Spinal cord (tissue), 10 donors: ENCODE measurements around the gene VPS72. TPM values are rescaled to one million over a fixed set of nuclear protein-coding genes. Genes with fewer than 3 reads are reported as not detected.
A peak's percentile ranks its signal among the peaks of the same experiment; 100 is the strongest.

Experiments used
- DNase-seq, 6 donors: peaks; one replicate each; pipeline versions ENCODE4 v3.0.0 to v3.0.0-alpha.2; 2013 to 2015; ENCODE audit warnings: low spot score in 6 of 6, low read depth in 4 of 6
- H3K27ac ChIP-seq: one replicate; pipeline ENCODE4 v1.5.1; 2013; ENCODE audit warnings: low read depth, low read length, control low read depth
- H3K27me3 ChIP-seq: one replicate; pipeline ENCODE4 v1.6.1; 2013; ENCODE audit warnings: low read length; ENCODE audit not compliant: control insufficient read depth, insufficient read depth
- H3K36me3 ChIP-seq: one replicate; pipeline ENCODE4 v1.6.1; 2013; ENCODE audit warnings: low read length; ENCODE audit not compliant: control insufficient read depth, insufficient read depth
- H3K4me1 ChIP-seq: one replicate; pipeline ENCODE4 v1.6.1; 2013; ENCODE audit warnings: low read length; ENCODE audit not compliant: control insufficient read depth, insufficient read depth
- H3K4me3 ChIP-seq: one replicate; pipeline ENCODE4 v1.5.1; 2013; ENCODE audit warnings: low read depth, low read length, control low read depth
- H3K9me3 ChIP-seq: one replicate; pipeline ENCODE4 v1.6.1; 2013; ENCODE audit warnings: low read length; ENCODE audit not compliant: control insufficient read depth, insufficient read depth
- WGBS: methylation state at CpG from one replicate; pipeline ENCODE4 v1.1.5; 2013; ENCODE audit warnings: missing lambda C conversion rate; ENCODE audit not compliant: insufficient coverage; 5-methylcytosine and 5-hydroxymethylcytosine counted together
- polyA plus RNA-seq, 2 donors: library from polyadenylated mRNA; unstranded; fragments of 120-200 nt; gene quantifications; one replicate each; pipeline ENCODE4 v1.2.1, GENCODE V29; 2013; ENCODE audit not compliant: insufficient read length in 2 of 2
- total RNA-seq, 2 donors: library from RNA; depleted of rRNA in 1 of 2; stranded (reverse); fragments of 120-200 nt in 1 of 2; fragments of >200 nt in 1 of 2; gene quantifications; one replicate each; pipeline versions ENCODE4 v1.2.3 to v1.2.4, GENCODE V29; 2013 to 2014
- donor health status: healthy.

The VPS72 gene
- total and polyA plus RNA-seq, 4 donors, result 38.6 to 93.0 (median 79.7) TPM

DNA sequence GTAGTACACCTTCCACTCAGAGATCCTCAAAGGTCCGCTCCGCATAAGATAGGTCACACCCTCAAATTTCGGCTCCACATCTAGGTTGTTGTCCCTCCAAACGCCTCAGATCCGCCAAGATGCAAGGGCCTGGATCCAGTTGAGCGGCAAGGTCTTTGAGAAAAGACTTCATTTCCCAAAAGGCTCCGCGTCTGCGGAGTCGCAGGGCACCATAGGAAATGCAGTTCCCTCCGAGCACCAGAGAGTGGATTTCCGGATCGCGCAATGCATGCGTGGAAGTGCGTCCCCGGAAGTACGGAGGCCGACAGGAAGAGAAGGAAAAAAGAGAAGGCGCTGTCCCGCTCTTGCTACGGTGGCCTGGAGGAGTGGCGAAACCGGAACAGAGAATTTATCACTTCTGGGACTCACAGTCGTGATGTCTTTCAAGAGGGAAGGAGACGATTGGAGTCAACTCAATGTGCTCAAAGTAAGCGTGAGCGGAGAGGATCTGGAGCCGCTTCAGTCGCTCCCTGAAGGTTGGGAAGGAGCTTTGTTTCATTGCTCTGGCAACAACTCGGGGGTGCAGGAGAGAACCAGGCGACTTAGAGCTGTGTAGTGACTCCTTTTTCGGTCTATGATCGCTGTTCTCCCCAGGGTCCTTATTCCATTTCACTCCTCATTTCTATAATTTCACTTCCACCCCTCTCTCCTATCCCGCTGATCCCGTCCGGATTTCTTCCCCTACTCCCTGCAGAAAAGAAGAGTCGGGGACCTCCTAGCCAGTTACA, 24.1 kb downstream of the VPS72 start, which contains the start of the genes LYSMD1 and SCNM1:
Gene LYSMD1, minus strand, starts transcription at position 165 of the 767 bp plus-strand sequence. CDS start 644 bp downstream, outside the sequence.
Gene SCNM1, plus strand, starts transcription at position 407 of the 767 bp plus-strand sequence. Its CDS starts 9 bp downstream, at position 416.
- WGBS, result under 1% methylated on average over 37 of the region's 38 CpGs
- Histone ChIP-seq H3K4me3 (peak within 1 kb of the TSS; percentile 88), H3K36me3 (peaks cover 41% of the 10 kb centered on the region), H3K9me3 (no peaks in the 10 kb centered on the region), H3K27me3 (no peaks in the 10 kb centered on the region), H3K27ac (peak within 1 kb of the TSS; percentile 97), H3K4me1 (peaks cover 20% of the 10 kb centered on the region)
- peak; percentile 98 to 100 (median 99) for DNase-seq

DNA sequence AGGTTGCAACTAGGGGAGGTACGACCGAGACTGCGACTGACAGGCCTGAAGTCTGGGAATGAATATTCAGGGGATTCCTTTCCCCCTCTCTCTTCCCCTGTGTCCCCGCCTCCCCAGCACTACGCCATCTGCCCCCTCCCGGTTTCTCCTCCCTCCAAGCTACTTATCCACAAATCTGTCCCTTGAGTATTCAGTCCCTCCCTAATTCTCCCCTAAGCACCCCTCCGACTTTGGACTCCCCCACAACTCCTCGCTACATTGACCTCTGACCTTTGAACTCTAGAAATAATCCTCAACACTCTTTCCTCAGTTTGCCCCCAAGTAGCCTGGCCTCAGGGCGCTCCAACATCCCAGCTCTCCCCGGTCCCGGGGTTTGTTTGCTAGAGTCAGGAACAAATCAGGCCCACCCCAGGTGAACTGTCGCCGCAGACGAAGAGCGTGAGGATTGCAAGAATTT, 24.7 kb downstream of the VPS72 start:
- WGBS, result 3% methylated on average over 15 of the region's 15 CpGs
- H3K9me3 ChIP-seq, result no peaks in the 10 kb centered on the region
- H3K27me3 ChIP-seq, result no peaks in the 10 kb centered on the region
- peaks cover 44% of the 10 kb centered on the region for H3K36me3 ChIP-seq
- H3K27ac ChIP-seq, result peak overlapping the region; percentile 97
- peak in 4 of 6 donors; percentile 13 to 91 (median 70) for DNase-seq
- peak overlapping the region; percentile 88 for H3K4me3 ChIP-seq
- peaks cover 20% of the 10 kb centered on the region for H3K4me1 ChIP-seq

DNA sequence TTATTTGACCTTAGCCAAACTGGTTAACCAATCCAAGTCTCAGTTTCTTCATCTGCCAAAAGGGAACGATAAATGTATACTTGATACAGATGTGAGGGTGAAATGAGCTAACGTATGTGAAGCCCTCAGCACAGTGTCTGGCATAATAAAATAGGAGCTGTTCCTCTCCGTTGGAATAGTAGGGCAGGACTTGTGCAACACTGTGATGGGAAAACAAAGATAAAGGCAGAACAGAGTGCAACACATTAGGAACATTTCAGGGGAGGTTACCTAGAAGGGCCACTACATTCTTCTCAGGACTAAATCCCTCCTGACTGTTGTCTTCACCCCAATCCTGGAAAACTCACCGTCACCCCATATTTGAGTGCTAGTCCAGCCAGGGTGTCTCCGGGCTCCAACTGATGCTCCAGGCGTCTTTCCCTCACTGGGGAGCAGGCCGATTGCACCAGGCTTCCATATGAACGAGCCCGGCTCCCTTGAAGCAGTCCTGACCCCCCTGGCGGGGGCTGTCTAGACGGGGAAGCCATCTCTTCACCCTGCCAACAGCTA, 25.2 kb downstream of the VPS72 start:
- Histone ChIP-seq H3K4me1 (peaks cover 20% of the 10 kb centered on the region), H3K27me3 (no peaks in the 10 kb centered on the region), H3K27ac (peak overlapping the region; percentile 97), H3K9me3 (no peaks in the 10 kb centered on the region), H3K36me3 (peaks cover 43% of the 10 kb centered on the region), H3K4me3 (peak overlapping the region; percentile 88)
- no peak for DNase-seq
- WGBS, result 5% methylated on average over 9 of the region's 11 CpGs

DNA sequence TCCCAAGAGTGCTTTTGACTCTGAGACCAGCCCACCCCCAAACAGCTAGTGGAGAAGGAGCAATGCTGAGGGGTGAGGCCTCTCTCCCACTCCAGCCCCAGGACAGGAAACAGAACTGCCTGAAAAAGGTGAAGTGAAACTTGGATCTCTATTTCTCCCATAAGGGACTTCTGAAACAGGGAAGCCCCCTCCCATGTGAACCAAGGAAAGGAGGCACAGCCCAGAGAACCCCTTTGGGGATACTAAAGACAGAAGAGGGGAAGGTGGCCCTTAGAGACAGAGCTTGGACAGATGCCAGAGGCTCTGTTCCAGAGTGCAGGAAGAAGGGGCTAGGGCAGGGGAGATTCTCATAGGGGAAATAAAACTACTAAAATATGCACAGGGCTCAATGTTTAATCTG, 30.6 kb downstream of the VPS72 start:
- H3K4me3 ChIP-seq, result no peak overlapping the region
- no peak for DNase-seq
- H3K27me3 ChIP-seq, result no peaks in the 10 kb centered on the region
- no peak overlapping the region for H3K27ac ChIP-seq
- no peaks in the 10 kb centered on the region for H3K4me1 ChIP-seq
- H3K9me3 ChIP-seq, result no peaks in the 10 kb centered on the region
- H3K36me3 ChIP-seq, result peaks cover 45% of the 10 kb centered on the region

DNA sequence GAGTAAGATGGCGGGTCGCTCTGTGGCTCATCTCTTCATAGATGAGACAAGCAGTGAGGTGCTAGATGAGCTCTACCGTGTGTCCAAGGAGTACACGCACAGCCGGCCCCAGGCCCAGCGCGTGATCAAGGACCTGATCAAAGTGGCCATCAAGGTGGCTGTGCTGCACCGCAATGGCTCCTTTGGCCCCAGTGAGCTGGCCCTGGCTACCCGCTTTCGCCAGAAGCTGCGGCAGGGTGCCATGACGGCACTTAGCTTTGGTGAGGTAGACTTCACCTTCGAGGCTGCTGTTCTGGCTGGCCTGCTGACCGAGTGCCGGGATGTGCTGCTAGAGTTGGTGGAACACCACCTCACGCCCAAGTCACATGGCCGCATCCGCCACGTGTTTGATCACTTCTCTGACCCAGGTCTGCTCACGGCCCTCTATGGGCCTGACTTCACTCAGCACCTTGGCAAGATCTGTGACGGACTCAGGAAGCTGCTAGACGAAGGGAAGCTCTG, 31.2 kb downstream of the VPS72 start:
- 92% methylated on average over 22 of the region's 22 CpGs for WGBS
- DNase-seq, result no peak
- Histone ChIP-seq H3K36me3 (peaks cover 45% of the 10 kb centered on the region), H3K27me3 (no peaks in the 10 kb centered on the region), H3K9me3 (no peaks in the 10 kb centered on the region), H3K4me1 (no peaks in the 10 kb centered on the region), H3K4me3 (no peak overlapping the region), H3K27ac (no peak overlapping the region)

DNA sequence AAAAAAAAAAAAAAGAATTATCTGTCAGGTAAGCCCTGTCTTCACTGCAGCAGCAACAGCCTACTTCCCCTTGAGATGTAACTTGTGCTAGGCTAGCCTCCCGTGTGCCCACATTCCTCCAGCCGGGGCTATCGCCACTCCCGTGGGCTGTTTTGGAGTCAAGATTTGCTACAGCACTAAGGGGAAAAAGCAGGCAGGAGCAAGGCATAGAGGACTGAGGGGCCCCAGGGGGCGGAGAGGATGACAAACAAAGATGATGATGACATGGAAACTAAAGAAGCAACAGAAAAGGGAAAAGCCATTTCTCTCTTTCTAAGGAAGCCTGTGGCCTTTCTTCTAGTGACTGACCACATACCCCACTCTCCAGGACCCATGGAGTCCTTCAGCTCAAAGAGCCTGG, 31.7 kb downstream of the VPS72 start:
- peaks cover 45% of the 10 kb centered on the region for H3K36me3 ChIP-seq
- no peaks in the 10 kb centered on the region for H3K27me3 ChIP-seq
- H3K4me3 ChIP-seq, result no peak overlapping the region
- no peak for DNase-seq
- WGBS, result 78% methylated on average over 4 of the region's 5 CpGs
- no peak overlapping the region for H3K27ac ChIP-seq
- H3K9me3 ChIP-seq, result no peaks in the 10 kb centered on the region
- H3K4me1 ChIP-seq, result no peaks in the 10 kb centered on the region

DNA sequence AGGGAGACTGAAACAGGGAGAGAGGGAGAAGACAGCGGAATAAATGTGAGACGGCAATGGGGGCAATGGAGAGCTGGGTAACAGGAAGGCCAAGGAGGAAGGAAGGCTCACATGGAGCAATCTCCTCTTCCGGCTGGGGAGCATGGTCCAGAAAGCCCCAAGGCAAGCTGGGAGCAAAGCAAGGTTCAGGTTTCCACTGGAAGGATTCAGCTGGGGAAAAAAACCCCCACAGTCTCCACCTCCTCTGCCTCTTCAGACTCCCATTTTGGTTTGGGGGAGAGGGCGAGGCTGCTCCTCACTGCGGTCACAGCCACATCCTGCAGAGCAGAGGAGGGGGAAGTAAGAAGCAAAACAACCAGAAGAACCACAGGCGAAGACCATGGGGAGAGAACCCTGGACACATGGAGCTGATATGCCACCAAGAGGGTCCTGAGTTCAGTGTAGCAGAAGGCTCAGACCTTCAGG, 32.9 kb downstream of the VPS72 start:
- H3K4me1 ChIP-seq, result no peaks in the 10 kb centered on the region
- no peaks in the 10 kb centered on the region for H3K27me3 ChIP-seq
- H3K9me3 ChIP-seq, result no peaks in the 10 kb centered on the region
- no peak for DNase-seq
- H3K36me3 ChIP-seq, result peaks cover 45% of the 10 kb centered on the region
- WGBS, result 85% methylated on average over 6 of the region's 6 CpGs
- no peak overlapping the region for H3K27ac ChIP-seq
- peak overlapping the region; percentile 5 for H3K4me3 ChIP-seq

DNA sequence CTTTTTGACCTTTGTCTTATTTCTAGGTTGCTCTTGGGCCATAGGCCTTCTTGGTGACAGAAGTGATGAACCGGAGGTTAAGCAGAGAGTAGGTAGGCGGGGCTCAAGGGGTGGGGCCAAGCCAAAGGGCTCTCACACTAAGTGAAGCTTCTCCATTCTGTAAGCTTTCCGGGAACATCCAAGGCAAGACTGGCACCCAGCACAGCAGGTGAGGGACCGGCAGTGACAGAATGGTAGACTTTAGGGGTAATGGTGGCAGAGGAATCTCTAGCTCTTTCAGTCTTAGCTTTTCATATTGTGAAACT, 33.5 kb downstream of the VPS72 start, which contains the start of gene TNFAIP8L2:
Gene TNFAIP8L2, plus strand, starts transcription at position 135 of the 305 bp plus-strand sequence. CDS start 2,049 bp downstream, outside the sequence.
- H3K4me3 ChIP-seq, result peak within 1 kb of the TSS; percentile 5
- no peaks in the 10 kb centered on the region for H3K9me3 ChIP-seq
- no peaks in the 10 kb centered on the region for H3K27me3 ChIP-seq
- H3K27ac ChIP-seq, result no peak within 1 kb of the TSS
- 78% methylated on average over 4 of the region's 4 CpGs for WGBS
- peaks cover 41% of the 10 kb centered on the region for H3K36me3 ChIP-seq
- DNase-seq, result no peak
- no peaks in the 10 kb centered on the region for H3K4me1 ChIP-seq

DNA sequence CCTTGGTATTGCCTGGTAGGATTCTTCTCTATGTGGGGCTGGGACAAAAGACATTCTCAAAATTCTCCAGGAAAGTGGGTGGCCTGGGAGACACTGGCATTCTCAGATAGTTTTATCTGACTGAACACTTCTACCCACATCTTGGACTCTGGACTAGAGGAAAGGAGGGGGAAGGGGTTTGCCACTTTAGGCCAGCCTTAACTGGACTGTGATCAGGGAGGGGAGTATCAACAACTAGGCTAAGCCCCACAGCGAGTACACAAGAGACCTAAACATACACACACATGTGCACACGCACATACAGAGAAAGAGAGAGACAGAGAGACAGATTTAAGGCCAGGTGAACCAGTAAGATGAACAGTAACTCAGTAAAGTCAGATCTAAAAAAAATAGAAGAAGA, 42.3 kb downstream of the VPS72 start:
- WGBS, result no CpG with 5 or more reads among the region's 2 CpGs
- Histone ChIP-seq H3K9me3 (no peaks in the 10 kb centered on the region), H3K36me3 (peaks cover 10% of the 10 kb centered on the region), H3K27me3 (no peaks in the 10 kb centered on the region), H3K4me3 (no peak overlapping the region), H3K27ac (no peak overlapping the region), H3K4me1 (peaks cover 42% of the 10 kb centered on the region)
- DNase-seq, result no peak
